Gastroesophageal sphincter (tissue), 3 donors: ENCODE measurements around the gene RAMP1.

Experiments used
- CTCF ChIP-seq, 4 experiments: fragments of 200-600 bp in 2 of 4; fragments of 450-650 bp in 2 of 4; sonication (generic) in 1 of 4; IDR thresholded peaks; one replicate each; pipeline ENCODE4 v1.5.1; 2017 to 2019; ENCODE audit warnings: antibody characterized with exemption in 4 of 4, mild to moderate bottlenecking in 2 of 4, moderate library complexity in 2 of 4
- EP300 ChIP-seq: sonication (generic); formaldehyde crosslinking; IDR thresholded peaks from one replicate; pipeline ENCODE4 v1.6.1; 2017; ENCODE audit warnings: antibody characterized with exemption, mild to moderate bottlenecking
- POLR2A ChIP-seq, 2 donors: fragments of 450-650 bp; IDR thresholded peaks; one replicate each; pipeline ENCODE4 v1.6.1; 2017; ENCODE audit warnings: antibody characterized with exemption in 2 of 2, mild to moderate bottlenecking in 2 of 2, moderate library complexity in 1 of 2
- POLR2AphosphoS5 ChIP-seq: sonication (generic); formaldehyde crosslinking; IDR thresholded peaks from one replicate; pipeline ENCODE4 v1.6.1; 2017; ENCODE audit warnings: antibody characterized with exemption

DNA sequence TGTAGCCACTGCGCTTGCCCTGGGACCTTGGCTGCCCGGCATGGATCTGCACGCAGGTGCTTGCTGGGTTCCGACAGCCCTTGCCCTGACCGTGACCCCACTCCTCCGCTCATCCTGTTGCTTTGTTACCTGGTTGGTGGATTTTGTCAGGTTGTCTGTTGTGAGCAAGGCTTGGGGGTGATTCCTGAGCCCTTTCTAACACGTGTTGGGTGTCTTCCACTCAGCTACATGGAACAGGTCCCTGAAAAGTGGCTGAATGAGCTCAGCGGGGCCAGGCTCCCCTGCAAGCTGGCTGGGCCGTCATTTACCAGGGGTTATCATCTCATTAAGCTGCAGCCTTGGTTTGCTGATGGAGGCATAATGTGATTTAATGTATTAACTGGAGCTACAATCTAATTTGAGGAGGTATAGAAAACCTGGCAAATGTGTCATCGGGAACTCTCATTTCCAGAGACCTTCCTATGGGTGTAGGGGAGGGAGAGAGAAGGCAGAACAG lies 24.6 kb downstream of the RAMP1 start:
- no peak for TF ChIP-seq POLR2AphosphoS5
- no peak for TF ChIP-seq CTCF (IDR thresholded peaks at IDR 0.05)
- TF ChIP-seq POLR2A (IDR thresholded peaks at IDR 0.05), result no peak
- TF ChIP-seq EP300, result no peak
